ENCODE results near the gene MRPL21.

MRPL21 gene

GRCh38 chr11:68844801-68845200, 58.8 kb downstream of the MRPL21 start:
- no peak for DNase-seq (ENCODE audit: low spot score)
- H3K27ac ChIP-seq = no peak overlapping the region
- POLR2A ChIA-PET (ENCODE audit: low non-redundant PET) = no interaction called here
- CTCF ChIA-PET = interaction anchor here (0.8 to 1.2 kb wide), 3 partner anchors 8 to 261 kb away, joined by 3 to 5 read pairs (median 3); no protein-coding TSS in a partner anchor
- TF ChIP-seq CTCF (conservative IDR thresholded peaks at IDR 0.05; ENCODE audit: low read depth) = no peak

GRCh38 chr11:68844376-68844775, 59.3 kb downstream of the MRPL21 start:
- CTCF ChIA-PET = interaction anchor here (0.5 to 1.4 kb wide), 11 partner anchors 9 to 334 kb away, joined by 3 to 9 read pairs (median 3); no protein-coding TSS in a partner anchor
- DNase-seq (ENCODE audit: low spot score) = no peak
- TF ChIP-seq CTCF (conservative IDR thresholded peaks at IDR 0.05; ENCODE audit: low read depth) = no peak
- POLR2A ChIA-PET (ENCODE audit: low non-redundant PET) = no interaction called here
- H3K27ac ChIP-seq = no peak overlapping the region

- DNase-seq (ENCODE audit: low spot score) = peak; percentile 50
- no peak overlapping the region for H3K27ac ChIP-seq
- ChIA-PET POLR2A (ENCODE audit: low non-redundant PET) (no interaction called here), CTCF (interaction anchor here (0.5 to 1.4 kb wide), 15 partner anchors 9 to 335 kb away, joined by 3 to 9 read pairs (median 3); no protein-coding TSS in a partner anchor)
- peak; percentile 76 for TF ChIP-seq CTCF (conservative IDR thresholded peaks at IDR 0.05; ENCODE audit: low read depth)
Measured at GRCh38 chr11:68843703-68844312, 59.8 kb downstream of the MRPL21 start.

GRCh38 chr11:68843052-68843561, 60.5 kb downstream of the MRPL21 start:
- ChIA-PET POLR2A (ENCODE audit: low non-redundant PET) (no interaction called here), CTCF (interaction anchor here (0.7 to 1.4 kb wide), 11 partner anchors 10 to 165 kb away, joined by 3 to 9 read pairs (median 3); no protein-coding TSS in a partner anchor)
- no peak for TF ChIP-seq CTCF (conservative IDR thresholded peaks at IDR 0.05; ENCODE audit: low read depth)
- DNase-seq (ENCODE audit: low spot score) = no peak
- H3K27ac ChIP-seq = no peak overlapping the region

- TF ChIP-seq CTCF (conservative IDR thresholded peaks at IDR 0.05; ENCODE audit: low read depth) = no peak
- CTCF ChIA-PET = interaction anchor here (0.6 to 1.4 kb wide), 3 partner anchors 24 to 225 kb away, joined by 4 to 9 read pairs (median 5); no protein-coding TSS in a partner anchor
- H3K27ac ChIP-seq = no peak overlapping the region; the same call in 1 of the 2 replicates
- DNase-seq (ENCODE audit: low spot score) = no peak
- POLR2A ChIA-PET (ENCODE audit: low non-redundant PET) = no interaction called here
Measured at GRCh38 chr11:68842427-68843051, 61.1 kb downstream of the MRPL21 start.

- peak within 1 kb of the TSS; percentile 96 for H3K27ac ChIP-seq
- peak; percentile 87 for DNase-seq (ENCODE audit: low spot score)
- POLR2A ChIA-PET (ENCODE audit: low non-redundant PET) = no interaction called here
- TF ChIP-seq CTCF (conservative IDR thresholded peaks at IDR 0.05; ENCODE audit: low read depth) = no peak
- CTCF ChIA-PET = interaction anchor here (0.6 kb wide), 1 partner anchor 226 kb away, joined by 4 read pairs; no protein-coding TSS in a partner anchor
Measured at GRCh38 chr11:68841718-68842426, 61.8 kb downstream of the MRPL21 start, which contains the start of gene CPT1A. TSS of gene CPT1A (minus strand) at chr11:68841916. CDS start at chr11:68815474, 26,442 bp downstream.

All from RWPE1 (cell line).